OCI-LY3 (cell line): Measurements from ENCODE around the gene DUSP16.
"Not testable (repeated sequence)": the region's sequence is repeated elsewhere in the genome, so short reads cannot be mapped to it uniquely, and the experiment has no call there.

ENCODE experiments used
- EZH2phosphoT487 ChIP-seq: fragments of 200-600 bp; shearing (Covaris generic); IDR thresholded peaks from 2 replicates; pipeline ENCODE4 v1.6.1; 2018; ENCODE audit warnings: antibody characterized with exemption, mixed run types, low read depth
- TF ChIP-seq, protein P1 (sequence below): fragments of 200-600, 300-600 bp; sonication (generic); IDR thresholded peaks from 2 replicates; pipeline ENCODE4 v1.5.1; 2014; ENCODE audit warnings: antibody characterized with exemption, low read length, low read depth

DNA sequence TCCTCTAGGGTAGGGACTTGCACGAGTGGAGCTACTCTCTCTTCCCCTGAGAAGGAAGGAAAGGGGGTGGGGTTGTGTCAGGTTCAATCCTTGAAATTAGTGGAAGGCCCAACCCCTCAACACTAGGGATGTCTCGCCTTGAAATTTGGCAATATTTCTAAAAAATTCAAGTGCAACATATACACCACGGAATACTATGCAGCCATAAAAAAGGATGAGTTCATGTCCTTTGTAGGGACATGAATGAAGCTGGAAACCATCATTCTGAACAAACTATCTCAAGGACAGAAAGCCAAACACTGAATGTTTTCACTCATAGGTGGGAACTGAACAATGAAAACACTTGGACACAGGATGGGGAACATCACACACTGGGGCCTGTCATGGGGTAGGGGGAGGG, 33.9 kb upstream of the DUSP16 start:
- TF ChIP-seq, protein P1, sequence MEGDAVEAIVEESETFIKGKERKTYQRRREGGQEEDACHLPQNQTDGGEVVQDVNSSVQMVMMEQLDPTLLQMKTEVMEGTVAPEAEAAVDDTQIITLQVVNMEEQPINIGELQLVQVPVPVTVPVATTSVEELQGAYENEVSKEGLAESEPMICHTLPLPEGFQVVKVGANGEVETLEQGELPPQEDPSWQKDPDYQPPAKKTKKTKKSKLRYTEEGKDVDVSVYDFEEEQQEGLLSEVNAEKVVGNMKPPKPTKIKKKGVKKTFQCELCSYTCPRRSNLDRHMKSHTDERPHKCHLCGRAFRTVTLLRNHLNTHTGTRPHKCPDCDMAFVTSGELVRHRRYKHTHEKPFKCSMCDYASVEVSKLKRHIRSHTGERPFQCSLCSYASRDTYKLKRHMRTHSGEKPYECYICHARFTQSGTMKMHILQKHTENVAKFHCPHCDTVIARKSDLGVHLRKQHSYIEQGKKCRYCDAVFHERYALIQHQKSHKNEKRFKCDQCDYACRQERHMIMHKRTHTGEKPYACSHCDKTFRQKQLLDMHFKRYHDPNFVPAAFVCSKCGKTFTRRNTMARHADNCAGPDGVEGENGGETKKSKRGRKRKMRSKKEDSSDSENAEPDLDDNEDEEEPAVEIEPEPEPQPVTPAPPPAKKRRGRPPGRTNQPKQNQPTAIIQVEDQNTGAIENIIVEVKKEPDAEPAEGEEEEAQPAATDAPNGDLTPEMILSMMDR: not testable (repeated sequence)
- not testable (repeated sequence) for TF ChIP-seq EZH2phosphoT487
